ENCODE data around the gene ZP2. TPM values are rescaled to one million over a fixed set of nuclear protein-coding genes. Genes with fewer than 3 reads are reported as not detected.
"Not testable (repeated sequence)": the region's sequence is repeated elsewhere in the genome, so short reads cannot be mapped to it uniquely, and the experiment has no call there.

The ZP2 gene
- total and polyA plus RNA-seq, 2 experiments from 2014 or later: not detected

DNA sequence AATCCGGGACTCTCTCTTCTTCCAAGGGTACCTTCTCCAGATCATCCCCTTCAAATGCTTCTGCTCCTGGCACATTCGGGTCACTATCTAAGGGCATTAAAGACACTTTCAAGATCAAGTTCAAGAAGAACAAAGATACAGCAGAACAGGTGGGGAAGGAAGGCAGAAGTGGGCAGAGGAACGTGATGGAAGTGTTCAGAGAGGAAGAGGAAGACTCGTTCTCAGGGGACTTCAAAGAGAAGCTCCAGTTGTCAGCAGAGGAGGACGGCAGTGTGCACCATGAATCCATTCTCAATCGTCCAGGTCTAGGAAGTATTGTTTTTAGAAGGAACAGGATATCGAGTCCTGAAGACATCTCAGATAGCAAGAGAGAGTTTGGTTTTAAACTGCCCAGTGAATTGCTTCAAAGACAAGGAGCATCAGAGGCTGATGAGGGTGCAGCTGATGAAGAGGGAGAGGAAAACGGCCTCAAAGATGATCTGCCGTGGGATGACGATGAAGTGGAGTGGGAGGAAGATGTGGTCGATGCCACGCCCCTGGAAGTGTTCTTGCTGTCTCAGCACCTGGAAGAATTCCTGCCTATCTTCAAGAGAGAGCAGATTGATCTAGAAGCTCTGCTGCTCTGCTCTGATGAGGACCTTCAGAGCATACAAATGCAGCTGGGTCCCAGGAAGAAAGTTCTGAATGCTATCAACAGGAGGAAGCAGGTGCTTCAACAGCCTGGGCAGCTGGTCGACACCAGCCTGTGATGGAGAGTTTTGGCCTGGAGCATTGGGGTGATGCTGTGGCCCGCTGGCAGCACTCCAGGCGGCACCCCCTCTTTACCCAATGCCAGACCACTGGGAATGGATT, 38.9 kb upstream of the ZP2 start:
- TF ChIP-seq EZH2 (IDR thresholded peaks at IDR 0.05; ENCODE audit: insufficient read depth, poor library complexity, severe bottlenecking) (no peak), EZH2phosphoT487 (IDR thresholded peaks at IDR 0.05; ENCODE audit: insufficient read depth, low read depth) (no peak)
- Histone ChIP-seq H3K27ac (no peak overlapping the region), H3K4me1 (ENCODE audit: insufficient read depth) (no peaks in the 10 kb centered on the region), H3K9ac (no peak overlapping the region), H3K79me2 (ENCODE audit: insufficient read depth) (no peaks in the 10 kb centered on the region), H2AFZ (no peak overlapping the region), H3K9me2 (ENCODE audit: insufficient read depth) (no peaks in the 10 kb centered on the region), H3K9me3 (ENCODE audit: low read depth) (no peaks in the 10 kb centered on the region), H3F3A (ENCODE audit: insufficient read depth) (no peaks in the 10 kb centered on the region), H4K20me1 (ENCODE audit: insufficient read depth) (no peaks in the 10 kb centered on the region), H3K27me3 (replicated peaks; ENCODE audit: insufficient read depth) (peaks cover 23% of the 10 kb centered on the region), H3K4me3 (no peak overlapping the region), H3K36me3 (ENCODE audit: low read depth) (no peaks in the 10 kb centered on the region), H3K4me2 (ENCODE audit: unreplicated experiment) (no peak overlapping the region)
- WGBS, 2 experiments (ENCODE audit: low coverage in 1 of 2, low lambda C conversion rate in 2 of 2, missing lambda C conversion rate in 2 of 2): 55 to 58% methylated on average over 15 of the region's 15 CpGs
- DNase-seq: no peak
- in situ Hi-C loops (cut with MboI): no loop called here

DNA sequence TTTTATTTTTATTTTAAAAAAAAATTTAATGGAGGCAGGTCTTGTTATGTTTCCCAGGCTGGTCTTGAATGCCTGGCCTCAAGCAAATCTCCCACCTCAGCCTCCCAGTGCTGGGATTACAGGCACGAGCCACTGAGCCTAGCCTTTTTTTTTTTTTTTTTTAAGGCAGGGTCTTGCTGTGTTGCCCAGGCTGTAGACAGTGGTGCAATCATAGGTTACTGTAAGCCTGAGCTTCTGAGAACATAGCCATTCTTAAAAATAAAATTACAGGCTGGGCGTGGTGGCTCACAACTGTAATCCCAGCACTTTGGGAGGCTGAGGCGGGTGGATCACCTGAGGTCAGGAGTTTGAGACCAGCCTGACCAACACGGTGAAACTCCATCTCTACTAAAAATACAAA, 36.8 kb upstream of the ZP2 start:
- H3K79me2 ChIP-seq (ENCODE audit: insufficient read depth); H3K4me1 ChIP-seq (ENCODE audit: insufficient read depth); H3K9me3 ChIP-seq (ENCODE audit: low read depth); H3K27ac ChIP-seq; H3K4me2 ChIP-seq (ENCODE audit: unreplicated experiment); in situ Hi-C loops (cut with MboI); H3F3A ChIP-seq (ENCODE audit: insufficient read depth); H3K4me3 ChIP-seq; H4K20me1 ChIP-seq (ENCODE audit: insufficient read depth); H3K9ac ChIP-seq; DNase-seq; H2AFZ ChIP-seq; H3K36me3 ChIP-seq (ENCODE audit: low read depth); H3K9me2 ChIP-seq (ENCODE audit: insufficient read depth): not testable (repeated sequence)
- 48 to 55% methylated on average over 4 of the region's 4 CpGs for WGBS, 2 experiments (ENCODE audit: low coverage in 1 of 2, low lambda C conversion rate in 2 of 2, missing lambda C conversion rate in 2 of 2)
- peaks cover 31% of the 10 kb centered on the region for H3K27me3 ChIP-seq (replicated peaks; ENCODE audit: insufficient read depth)

DNA sequence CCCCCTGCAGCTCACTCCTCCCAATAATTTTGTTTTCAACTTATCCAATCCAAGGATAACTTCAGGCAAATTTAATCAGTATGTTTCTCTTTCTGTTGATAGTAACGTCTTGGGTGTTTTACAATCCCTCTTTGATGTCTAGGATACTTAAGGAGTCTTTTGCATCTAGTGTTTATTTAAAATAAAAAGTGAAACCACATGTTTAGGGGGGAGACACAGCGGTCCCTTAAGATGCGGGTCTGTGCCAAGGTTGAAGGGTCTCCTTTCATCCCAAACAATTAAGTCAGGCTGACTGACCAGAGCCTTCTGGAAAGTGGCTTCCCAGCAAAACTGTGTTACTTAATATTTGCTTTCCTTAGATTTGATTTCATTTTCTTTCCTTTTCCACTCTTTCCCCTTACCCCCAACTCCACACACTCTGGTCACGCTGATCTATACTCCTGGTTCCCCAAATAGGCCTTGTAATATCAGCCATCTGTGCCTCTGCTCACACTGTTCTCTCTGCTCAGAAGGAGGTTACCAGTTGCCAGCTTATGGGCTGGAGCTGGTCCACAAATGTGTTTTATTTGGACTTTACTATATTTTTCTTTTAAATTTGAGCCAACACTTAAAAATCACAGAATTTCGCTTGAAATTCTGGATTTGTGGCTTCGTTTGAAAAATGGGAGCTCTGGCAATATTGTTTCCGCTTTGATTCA, 33.3 kb upstream of the ZP2 start:
- Histone ChIP-seq H3K4me2 (ENCODE audit: unreplicated experiment) (no peak overlapping the region), H3F3A (ENCODE audit: insufficient read depth) (no peaks in the 10 kb centered on the region), H4K20me1 (ENCODE audit: insufficient read depth) (no peaks in the 10 kb centered on the region), H3K36me3 (ENCODE audit: low read depth) (no peaks in the 10 kb centered on the region), H3K9me2 (ENCODE audit: insufficient read depth) (no peaks in the 10 kb centered on the region), H3K79me2 (ENCODE audit: insufficient read depth) (no peaks in the 10 kb centered on the region), H3K4me1 (ENCODE audit: insufficient read depth) (no peaks in the 10 kb centered on the region), H3K9me3 (ENCODE audit: low read depth) (no peaks in the 10 kb centered on the region), H3K27ac (no peak overlapping the region), H3K4me3 (no peak overlapping the region), H2AFZ (no peak overlapping the region), H3K9ac (no peak overlapping the region), H3K27me3 (replicated peaks; ENCODE audit: insufficient read depth) (peaks cover 38% of the 10 kb centered on the region)
- in situ Hi-C loops (cut with MboI): no loop called here
- no peak for DNase-seq
- WGBS, 2 experiments (ENCODE audit: low coverage in 1 of 2, low lambda C conversion rate in 2 of 2, missing lambda C conversion rate in 2 of 2): 4 to 8% methylated on average over 7 of the region's 7 CpGs
- no peak for TF ChIP-seq EZH2 (IDR thresholded peaks at IDR 0.05; ENCODE audit: insufficient read depth, poor library complexity, severe bottlenecking)
- no peak for TF ChIP-seq EZH2phosphoT487 (IDR thresholded peaks at IDR 0.05; ENCODE audit: insufficient read depth, low read depth)

DNA sequence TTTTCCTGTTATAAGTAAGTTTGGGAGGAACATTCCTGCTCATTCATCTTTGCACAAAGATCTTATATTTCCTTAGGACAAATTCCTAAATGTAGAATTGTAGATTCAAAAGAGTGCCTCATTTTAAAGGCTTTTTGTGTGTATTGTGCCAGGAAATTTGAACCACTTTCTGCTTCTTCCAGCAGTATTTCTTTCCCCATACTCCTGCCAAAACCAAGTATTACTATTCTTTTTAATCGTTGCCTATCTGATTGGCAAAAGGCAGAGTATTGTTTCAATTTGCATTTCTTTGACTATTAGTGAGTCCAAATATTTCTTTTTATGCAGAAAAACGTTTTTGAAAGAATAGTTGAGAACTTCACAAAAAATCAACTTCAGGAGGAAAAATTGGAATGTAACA, 31.4 kb upstream of the ZP2 start:
- no peak for DNase-seq
- H3K4me3 ChIP-seq: no peak overlapping the region
- H3F3A ChIP-seq (ENCODE audit: insufficient read depth): no peaks in the 10 kb centered on the region
- no peaks in the 10 kb centered on the region for H3K79me2 ChIP-seq (ENCODE audit: insufficient read depth)
- H3K4me2 ChIP-seq (ENCODE audit: unreplicated experiment): no peak overlapping the region
- H3K4me1 ChIP-seq (ENCODE audit: insufficient read depth): no peaks in the 10 kb centered on the region
- in situ Hi-C loops (cut with MboI): no loop called here
- no peak for TF ChIP-seq EZH2 (IDR thresholded peaks at IDR 0.05; ENCODE audit: insufficient read depth, poor library complexity, severe bottlenecking)
- no peak for TF ChIP-seq EZH2phosphoT487 (IDR thresholded peaks at IDR 0.05; ENCODE audit: insufficient read depth, low read depth)
- WGBS, 2 experiments (ENCODE audit: low coverage in 1 of 2, low lambda C conversion rate in 2 of 2, missing lambda C conversion rate in 2 of 2): 1 to 9% methylated on average over 2 of the region's 2 CpGs
- H3K9ac ChIP-seq: no peak overlapping the region
- H3K27me3 ChIP-seq (replicated peaks; ENCODE audit: insufficient read depth): peaks cover 31% of the 10 kb centered on the region
- no peak overlapping the region for H2AFZ ChIP-seq
- no peaks in the 10 kb centered on the region for H3K9me3 ChIP-seq (ENCODE audit: low read depth)
- no peaks in the 10 kb centered on the region for H3K9me2 ChIP-seq (ENCODE audit: insufficient read depth)
- no peaks in the 10 kb centered on the region for H4K20me1 ChIP-seq (ENCODE audit: insufficient read depth)
- no peak overlapping the region for H3K27ac ChIP-seq
- H3K36me3 ChIP-seq (ENCODE audit: low read depth): no peaks in the 10 kb centered on the region
